Vein endothelial cell (primary cell): ENCODE measurements around the gene FAM9C. TPM values are rescaled to one million over a fixed set of nuclear protein-coding genes. Genes with fewer than 3 reads are reported as not detected.

Experiments used
- total RNA-seq: library from RNA; depleted of rRNA; stranded (reverse); fragments of >200 nt; gene quantifications from 2 replicates; pipeline ENCODE4 v1.2.3, GENCODE V29; 2012

Gene FAM9C
- 18.0 TPM in 1 of 2 replicates, not detected in the other for total RNA-seq

DNA sequence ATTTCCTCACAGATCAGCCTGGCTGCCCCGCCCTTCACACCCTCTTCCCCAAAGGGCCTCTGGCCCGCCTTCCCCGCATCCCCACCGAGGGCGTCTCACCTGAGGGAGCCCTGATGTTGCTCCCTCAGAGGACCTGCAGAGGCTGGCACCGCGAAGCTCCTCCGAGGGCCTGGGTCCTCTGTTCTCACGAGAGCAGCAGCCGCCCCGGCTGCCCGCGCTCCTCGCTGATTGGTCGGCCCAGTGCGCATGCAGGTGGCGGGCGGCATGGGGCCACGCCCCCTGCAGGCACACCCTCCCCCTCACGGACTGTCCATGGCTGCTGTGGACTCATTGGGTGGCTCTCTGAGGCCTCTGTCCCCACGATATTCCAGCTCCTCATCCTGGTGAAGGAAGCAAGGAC, at the start of gene FAM9C:
FAM9C (minus strand) TSS at position 180 of the 400 bp plus-strand sequence. CDS start 831 bp downstream, outside the sequence.

Other genes starting within 250 kb of the FAM9C start
- gene TLR7, start 177.5 kb downstream of the FAM9C start, total RNA-seq, result not detected in 2 replicates
- gene TLR8, start 138.0 kb downstream of the FAM9C start, total RNA-seq, result not detected in 2 replicates
- gene TMSB4X, start 69.5 kb downstream of the FAM9C start, total RNA-seq, result 6,448 and 9,042 TPM in 2 replicates